NCI-H2196 (cell line): Measurements from ENCODE around the gene MTA3.

Source experiments
- DNase-seq: peaks from one replicate; lab custom pipeline; 2025; ENCODE audit not compliant: unreplicated experiment; lab: John Stamatoyannopoulos, UW

Gene MTA3

GRCh38 chr2:42800461-42800962, 232.1 kb downstream of the MTA3 start:
- DNase-seq: no peak

- DNase-seq: no peak
These were observed 232.5 kb downstream of the MTA3 start for GRCh38 chr2:42800981-42801380.

GRCh38 chr2:42801381-42801780, 232.9 kb downstream of the MTA3 start:
- no peak for DNase-seq

GRCh38 chr2:42802150-42802549, 233.7 kb downstream of the MTA3 start:
- no peak for DNase-seq

- DNase-seq: no peak
These were observed 235.9 kb downstream of the MTA3 start for GRCh38 chr2:42804338-42804737.

GRCh38 chr2:42804891-42805290, 236.5 kb downstream of the MTA3 start:
- DNase-seq: no peak
